Measurements from ENCODE around the gene MTX1.
"Not testable (repeated sequence)": the region's sequence is repeated elsewhere in the genome, so short reads cannot be mapped to it uniquely, and the experiment has no call there.

MTX1 gene

DNA sequence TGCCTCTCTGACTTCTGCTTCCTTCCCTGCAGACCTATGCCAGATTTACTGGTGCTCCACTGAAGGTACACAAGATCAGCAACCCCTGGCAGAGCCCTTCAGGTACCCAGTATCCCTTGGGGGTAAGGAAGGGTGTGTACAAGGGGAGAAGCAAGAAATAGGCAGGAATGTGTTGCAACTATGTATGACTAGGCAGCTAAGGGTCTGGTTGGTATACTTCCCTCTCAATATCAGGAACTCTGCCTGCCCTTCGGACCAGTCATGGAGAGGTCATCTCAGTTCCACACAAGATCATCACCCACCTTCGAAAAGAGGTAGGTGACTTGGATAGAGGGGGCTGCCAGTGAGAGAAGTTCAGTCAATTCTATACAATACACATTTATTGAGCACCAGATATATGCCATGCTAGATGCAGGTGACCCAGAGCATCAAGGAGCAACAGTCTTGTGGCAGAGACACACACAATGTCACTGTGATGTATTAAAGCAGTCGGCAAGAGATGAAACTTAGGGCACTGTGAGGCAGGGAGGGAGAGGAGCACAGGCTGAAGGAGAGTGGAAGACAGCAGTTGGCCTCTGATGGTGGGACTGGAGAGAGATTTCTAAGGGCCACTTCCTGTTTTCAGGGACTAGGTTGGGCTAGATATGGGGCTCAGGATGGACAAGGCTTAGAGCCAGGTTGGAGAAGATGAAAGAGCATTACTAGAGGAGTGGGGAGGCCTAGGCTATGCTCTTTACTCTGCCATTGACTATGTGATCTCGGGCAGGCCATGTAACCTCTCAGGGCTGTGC, 2.0 kb downstream of the MTX1 start:
- no peak for DNase-seq (ENCODE audit: low read depth)
- no peak overlapping the region for H3K4me3 ChIP-seq (ENCODE audit: control insufficient read depth, low read depth, low read length)
- TF ChIP-seq, protein P1, sequence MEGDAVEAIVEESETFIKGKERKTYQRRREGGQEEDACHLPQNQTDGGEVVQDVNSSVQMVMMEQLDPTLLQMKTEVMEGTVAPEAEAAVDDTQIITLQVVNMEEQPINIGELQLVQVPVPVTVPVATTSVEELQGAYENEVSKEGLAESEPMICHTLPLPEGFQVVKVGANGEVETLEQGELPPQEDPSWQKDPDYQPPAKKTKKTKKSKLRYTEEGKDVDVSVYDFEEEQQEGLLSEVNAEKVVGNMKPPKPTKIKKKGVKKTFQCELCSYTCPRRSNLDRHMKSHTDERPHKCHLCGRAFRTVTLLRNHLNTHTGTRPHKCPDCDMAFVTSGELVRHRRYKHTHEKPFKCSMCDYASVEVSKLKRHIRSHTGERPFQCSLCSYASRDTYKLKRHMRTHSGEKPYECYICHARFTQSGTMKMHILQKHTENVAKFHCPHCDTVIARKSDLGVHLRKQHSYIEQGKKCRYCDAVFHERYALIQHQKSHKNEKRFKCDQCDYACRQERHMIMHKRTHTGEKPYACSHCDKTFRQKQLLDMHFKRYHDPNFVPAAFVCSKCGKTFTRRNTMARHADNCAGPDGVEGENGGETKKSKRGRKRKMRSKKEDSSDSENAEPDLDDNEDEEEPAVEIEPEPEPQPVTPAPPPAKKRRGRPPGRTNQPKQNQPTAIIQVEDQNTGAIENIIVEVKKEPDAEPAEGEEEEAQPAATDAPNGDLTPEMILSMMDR (IDR thresholded peaks at IDR 0.05; ENCODE audit: control insufficient read depth, insufficient read depth, low read depth, low read length, missing control alignments): no peak

DNA sequence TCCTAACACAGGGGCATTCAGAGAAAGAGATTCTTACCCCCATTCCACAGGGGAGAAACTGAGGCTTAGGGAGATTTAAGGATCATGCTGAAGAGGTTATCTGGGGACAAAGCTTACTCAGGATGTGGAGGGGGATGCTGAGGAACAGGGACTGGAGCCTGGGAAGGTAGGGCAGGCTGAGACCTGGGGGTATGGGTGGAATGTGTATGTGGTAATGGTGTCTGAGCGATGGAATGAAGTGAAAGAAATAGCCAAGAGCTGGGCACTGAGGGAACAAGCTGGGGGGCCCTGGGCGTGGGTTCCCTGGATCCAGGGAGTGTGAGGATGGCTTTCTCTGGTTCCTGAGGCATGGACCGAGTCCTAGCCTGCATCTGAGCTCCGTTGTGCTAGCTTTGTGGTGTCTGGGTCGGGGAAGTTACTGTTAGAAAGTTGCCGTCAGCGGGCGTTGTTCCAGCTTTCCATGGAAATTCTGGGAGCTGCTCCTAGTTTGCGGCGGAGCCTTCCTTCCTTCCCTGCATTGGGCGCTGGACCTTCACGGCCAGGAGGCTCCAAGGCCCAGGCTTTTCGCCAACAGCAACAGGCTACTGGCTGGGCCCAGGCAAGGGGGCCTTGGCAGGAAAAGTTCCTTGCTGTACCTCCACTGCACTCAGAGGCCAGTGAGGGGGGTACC, 3.0 kb downstream of the MTX1 start:
- not testable (repeated sequence) for DNase-seq (ENCODE audit: low read depth)

GRCh38 chr1:155212051-155212440, 3.6 kb downstream of the MTX1 start:
- DNase-seq (ENCODE audit: low read depth); H3K4me3 ChIP-seq (ENCODE audit: control insufficient read depth, low read depth, low read length): not testable (repeated sequence)

More for the DNA sequence above, 3.0 kb downstream of the MTX1 start:
- not testable (repeated sequence) for H3K4me3 ChIP-seq (ENCODE audit: control insufficient read depth, low read depth, low read length)

- DNase-seq (ENCODE audit: low read depth); H3K4me3 ChIP-seq (ENCODE audit: control insufficient read depth, low read depth, low read length): not testable (repeated sequence)
These were observed 6.2 kb downstream of the MTX1 start for GRCh38 chr1:155214702-155215101.

- no peak for DNase-seq (ENCODE audit: low read depth)
- no peak overlapping the region for H3K4me3 ChIP-seq (ENCODE audit: control insufficient read depth, low read depth, low read length)
- TF ChIP-seq, protein P1 (IDR thresholded peaks at IDR 0.05; ENCODE audit: control insufficient read depth, insufficient read depth, low read depth, low read length, missing control alignments): no peak
These were observed 10.5 kb downstream of the MTX1 start for GRCh38 chr1:155218854-155219591.

DNA sequence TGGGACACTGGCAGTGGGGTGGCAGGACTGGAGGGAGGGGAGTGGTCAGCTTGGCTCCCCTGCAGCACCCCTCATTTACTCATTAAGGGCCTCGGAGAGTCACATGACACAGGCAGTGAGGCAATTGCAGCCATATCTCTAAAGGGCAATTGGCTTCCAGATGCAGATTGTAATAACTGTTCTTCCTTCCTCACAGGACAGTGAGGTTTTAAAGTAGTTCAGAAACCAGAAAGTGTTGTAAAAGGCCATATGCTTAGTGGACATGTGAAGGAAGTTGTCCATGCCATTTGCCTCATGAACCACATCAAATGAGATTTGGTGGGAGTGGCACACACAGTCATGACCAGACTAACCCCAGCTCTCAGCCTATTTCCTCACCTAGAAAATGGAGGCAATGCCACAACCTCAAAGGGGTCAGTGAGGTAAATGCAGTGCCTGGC, 11.1 kb downstream of the MTX1 start:
- no peak for DNase-seq (ENCODE audit: low read depth)
- no peak overlapping the region for H3K4me3 ChIP-seq (ENCODE audit: control insufficient read depth, low read depth, low read length)
- TF ChIP-seq, protein P1 (IDR thresholded peaks at IDR 0.05; ENCODE audit: control insufficient read depth, insufficient read depth, low read depth, low read length, missing control alignments): no peak

GRCh38 chr1:155220211-155220965, 11.9 kb downstream of the MTX1 start:
- not testable (repeated sequence) for DNase-seq (ENCODE audit: low read depth); H3K4me3 ChIP-seq (ENCODE audit: control insufficient read depth, low read depth, low read length)

GRCh38 chr1:155223047-155223446, 14.6 kb downstream of the MTX1 start:
- no peak for DNase-seq (ENCODE audit: low read depth)
- no peak overlapping the region for H3K4me3 ChIP-seq (ENCODE audit: control insufficient read depth, low read depth, low read length)
- TF ChIP-seq, protein P1 (IDR thresholded peaks at IDR 0.05; ENCODE audit: control insufficient read depth, insufficient read depth, low read depth, low read length, missing control alignments): no peak

DNA sequence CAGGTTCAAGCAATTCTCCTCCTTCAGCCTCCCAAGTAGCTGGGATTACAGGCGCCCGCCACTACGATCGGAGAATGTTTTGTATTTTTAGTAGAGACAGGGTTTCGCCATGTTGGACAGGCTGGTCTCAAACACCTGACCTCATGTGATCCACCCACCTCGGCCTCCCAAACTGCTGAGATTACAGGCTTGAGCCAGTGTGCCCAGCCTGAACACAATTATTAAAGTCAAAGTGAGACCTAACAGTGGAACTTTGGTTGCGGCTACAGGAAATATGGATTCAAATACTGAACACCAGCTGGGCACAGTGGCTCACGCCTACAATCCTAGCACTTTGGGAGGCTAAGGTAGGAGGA, 16.9 kb downstream of the MTX1 start:
- H3K4me3 ChIP-seq (ENCODE audit: control insufficient read depth, low read depth, low read length); DNase-seq (ENCODE audit: low read depth): not testable (repeated sequence)

Measured in AG09309 (cell line).